ENCODE results near the gene NTRK3.

Gene NTRK3

GRCh38 chr15:88256279-88257230 is at the start of gene NTRK3:
Gene NTRK3 (minus strand): TSS chr15:88256739. CDS start chr15:88256153, 586 bp downstream.
- peak; percentile 80 for DNase-seq

DNA sequence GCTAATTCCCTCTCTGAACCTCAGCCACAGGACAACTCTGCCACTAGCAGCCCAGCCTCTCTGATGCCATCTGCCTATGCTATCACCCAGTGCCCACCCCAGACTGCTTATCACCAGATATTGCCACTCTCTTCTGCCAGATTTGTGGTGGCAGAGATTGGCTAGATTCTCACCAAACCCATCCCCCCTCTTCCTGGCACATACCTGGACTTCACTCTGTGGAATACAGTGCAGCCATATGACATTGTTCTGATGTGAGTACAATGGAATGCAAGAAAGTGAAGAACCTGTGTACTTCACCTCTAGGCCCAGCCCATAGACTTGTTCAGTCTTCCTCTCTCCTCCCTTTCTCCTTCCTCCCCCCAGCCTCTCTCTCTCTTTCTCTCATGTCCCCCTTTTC is 46.9 kb upstream of the NTRK3 start:
- no peak for DNase-seq

DNA sequence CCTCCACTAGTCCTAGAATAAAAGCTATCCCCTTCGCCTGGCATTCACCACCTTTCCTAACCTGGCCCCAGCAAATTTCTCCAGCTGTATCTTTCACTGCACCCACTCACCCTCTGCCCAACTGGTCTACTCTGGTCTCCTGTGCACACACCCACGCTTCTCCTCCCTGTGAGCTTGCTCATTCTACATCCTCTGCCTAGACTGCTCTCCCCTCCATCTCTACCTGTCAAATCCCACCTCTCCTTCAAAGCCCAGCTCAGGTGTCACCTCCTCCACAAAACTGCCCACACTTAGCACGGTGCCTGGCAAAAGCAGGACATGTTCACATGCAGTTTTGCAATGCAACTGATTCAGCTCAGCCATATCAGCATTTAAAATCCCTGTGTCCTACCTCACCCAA is 45.8 kb upstream of the NTRK3 start:
- DNase-seq: no peak

DNA sequence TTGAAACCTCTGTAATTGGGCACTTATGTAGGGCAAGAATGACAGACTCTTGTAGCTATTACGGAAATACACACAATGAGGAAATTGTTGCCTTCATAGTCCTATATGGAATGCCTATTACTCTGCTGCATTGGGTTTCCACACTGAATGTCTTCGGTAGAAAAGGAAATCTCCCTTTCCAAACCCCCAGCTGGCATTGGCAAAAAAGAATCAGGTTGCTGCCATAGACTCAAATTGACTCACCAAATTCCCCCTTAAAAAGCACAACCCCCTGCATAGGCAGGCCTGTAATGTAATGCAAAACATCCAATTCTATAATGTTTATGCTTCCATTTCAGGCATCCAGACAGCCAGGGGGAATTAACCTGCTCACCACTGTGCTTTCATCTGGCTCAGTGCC is 44.8 kb upstream of the NTRK3 start:
- DNase-seq: no peak

- DNase-seq: no peak
Observed at GRCh38 chr15:88300861-88301260, 44.3 kb upstream of the NTRK3 start.

DNA sequence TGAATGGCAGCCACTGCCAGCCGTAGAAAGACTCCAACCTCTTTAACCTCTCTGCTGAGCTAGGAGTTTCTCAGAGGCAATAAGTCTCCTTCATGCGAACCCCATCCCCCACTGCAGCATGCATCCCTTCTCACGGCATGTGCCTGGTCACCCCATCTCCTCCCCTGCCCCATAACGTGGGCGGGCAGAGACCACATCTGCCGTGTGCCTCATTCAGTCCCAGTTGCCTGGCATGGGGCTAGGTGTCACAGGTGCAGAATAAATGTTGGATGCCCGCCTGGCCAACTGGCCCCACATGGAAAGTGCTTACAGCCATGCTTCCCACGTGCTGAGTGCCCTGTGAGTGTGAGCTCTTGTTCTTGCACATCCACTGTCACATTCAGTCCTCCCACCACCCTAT is 43.5 kb upstream of the NTRK3 start:
- no peak for DNase-seq

GRCh38 chr15:88299497-88299896 is 43.0 kb upstream of the NTRK3 start:
- peak; percentile 67 for DNase-seq

DNA sequence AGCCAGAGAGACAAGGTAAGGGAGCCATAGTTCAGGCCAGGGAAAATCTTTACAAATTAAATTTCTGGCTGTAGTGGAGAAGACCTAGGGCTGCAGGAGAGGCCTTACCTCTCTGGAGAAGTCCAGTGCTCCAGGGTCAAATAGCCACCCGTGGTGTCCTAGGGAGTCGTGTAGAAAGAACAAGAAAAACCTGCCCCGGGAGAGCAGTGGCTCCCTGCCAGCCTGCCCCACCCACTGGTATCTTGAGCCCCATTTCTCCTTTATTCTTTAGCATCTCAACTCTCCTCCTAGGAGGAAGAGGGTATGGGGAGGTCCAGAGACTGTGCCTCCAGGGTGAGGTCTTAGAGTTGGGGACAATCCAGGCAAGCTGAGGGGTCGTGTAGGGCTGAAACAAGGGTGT is 32.1 kb upstream of the NTRK3 start:
- no peak for DNase-seq

DNA sequence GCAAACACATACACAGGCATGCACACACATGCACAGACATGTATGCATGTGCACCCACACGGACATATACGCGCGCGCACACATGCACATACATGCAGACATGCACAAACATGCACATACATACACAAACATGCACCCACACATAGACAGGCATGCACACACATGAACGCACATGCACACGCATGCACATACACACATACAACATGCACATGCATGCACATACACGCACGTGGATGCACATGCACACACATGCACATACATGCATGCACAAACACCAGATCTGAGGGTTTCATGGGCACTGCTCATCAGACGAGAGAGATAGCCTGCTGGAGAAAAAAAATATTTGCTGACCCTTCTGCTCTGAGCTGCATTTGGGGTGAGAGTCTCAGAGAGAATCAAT is 31.7 kb upstream of the NTRK3 start:
- no peak for DNase-seq

DNA sequence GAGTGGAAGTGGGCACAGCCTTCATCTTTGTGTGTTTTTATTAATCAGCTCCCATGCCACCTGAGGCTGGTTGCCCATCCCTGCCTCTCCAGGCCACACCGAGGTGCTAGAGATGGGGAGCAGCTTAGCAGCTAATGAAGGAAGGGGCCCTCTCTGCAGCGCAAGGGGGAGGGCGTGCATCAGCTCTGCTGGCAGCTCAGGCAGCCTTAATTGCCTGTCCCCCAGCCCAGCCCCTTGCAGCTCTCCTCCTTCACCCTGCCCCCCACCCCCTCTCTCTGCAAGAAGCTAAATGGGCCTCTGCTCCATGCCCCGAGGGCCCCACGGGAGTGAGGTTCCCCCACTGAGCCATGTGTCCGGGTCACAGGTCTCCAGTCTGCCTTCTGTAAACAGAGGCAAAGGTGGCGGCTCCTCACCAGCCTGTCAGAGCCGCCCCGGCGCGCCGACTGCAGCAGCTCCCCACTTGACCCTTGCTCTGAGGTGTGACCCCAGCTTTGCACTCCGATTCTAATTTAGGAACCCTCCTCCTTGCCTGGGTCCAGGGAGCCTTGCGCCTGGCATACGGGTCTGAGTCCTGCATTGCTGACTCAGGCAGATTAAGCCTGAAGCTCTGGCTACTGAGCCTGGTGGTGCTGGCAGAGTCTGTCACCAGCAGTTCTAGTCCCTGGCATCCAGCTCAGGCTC is 27.9 kb upstream of the NTRK3 start:
- DNase-seq: peak; percentile 56

DNA sequence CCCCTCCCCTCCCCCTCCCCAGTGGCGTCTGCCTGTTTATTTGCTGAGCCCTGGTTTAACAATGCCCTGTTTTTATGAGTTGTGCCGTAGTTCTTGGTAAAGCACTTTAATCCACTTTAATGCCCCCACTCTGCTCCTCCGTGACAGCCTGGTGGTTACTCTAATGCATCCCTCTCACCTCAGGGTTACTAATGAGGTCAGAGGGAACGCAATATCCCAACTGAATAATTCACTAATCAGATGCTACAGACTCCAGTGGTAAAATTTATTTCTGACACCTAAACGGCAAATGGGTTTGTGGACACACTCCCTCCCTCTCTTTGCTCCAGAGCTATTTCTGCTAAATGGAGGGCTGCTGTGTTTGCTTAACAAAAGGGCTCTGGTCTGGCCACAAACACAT is 26.1 kb upstream of the NTRK3 start:
- DNase-seq: no peak

GRCh38 chr15:88276821-88277410 is 20.4 kb upstream of the NTRK3 start:
- DNase-seq: no peak

DNA sequence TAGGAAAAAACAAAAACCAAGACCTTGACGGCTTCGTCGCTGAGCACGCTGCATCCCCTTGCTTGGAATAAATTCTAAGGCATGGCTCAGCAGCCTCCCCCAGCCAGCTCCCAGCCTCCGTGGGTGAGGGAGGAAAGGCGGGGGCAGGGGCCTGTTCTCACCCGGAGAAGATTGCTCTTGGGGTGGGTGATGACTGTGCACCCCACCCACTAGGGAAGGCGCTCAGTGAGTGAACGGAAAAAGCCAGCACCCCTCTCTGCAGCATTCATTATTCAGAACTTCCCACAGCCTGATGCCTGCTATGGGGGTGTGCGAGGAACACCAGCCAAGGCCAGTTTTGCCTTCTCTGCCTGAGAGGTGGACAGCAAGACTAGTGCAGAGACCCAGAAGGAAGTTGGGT is 19.3 kb upstream of the NTRK3 start:
- DNase-seq: no peak

GRCh38 chr15:88274553-88275460 is 18.3 kb upstream of the NTRK3 start:
- peak; percentile 87 for DNase-seq

DNA sequence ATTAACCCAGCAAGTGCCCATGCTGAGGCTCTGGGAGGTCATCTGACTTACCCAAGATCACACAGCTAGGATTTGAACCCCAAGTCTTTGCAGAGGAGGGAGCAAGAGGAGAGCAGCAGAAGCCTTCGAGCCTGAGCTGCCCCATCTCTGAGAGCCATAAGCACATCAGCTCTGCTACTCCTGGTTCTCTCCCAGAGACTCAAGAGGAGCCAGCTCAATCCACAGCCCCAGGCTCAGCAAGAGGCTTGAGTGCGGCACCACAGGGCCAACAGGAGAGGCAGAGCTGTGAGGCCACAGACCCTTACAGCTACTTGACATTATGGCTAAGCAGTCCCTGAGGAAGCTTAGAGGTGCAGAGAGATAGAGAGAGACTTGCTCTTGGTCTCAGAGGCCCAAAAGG is 15.9 kb upstream of the NTRK3 start:
- no peak for DNase-seq

DNA sequence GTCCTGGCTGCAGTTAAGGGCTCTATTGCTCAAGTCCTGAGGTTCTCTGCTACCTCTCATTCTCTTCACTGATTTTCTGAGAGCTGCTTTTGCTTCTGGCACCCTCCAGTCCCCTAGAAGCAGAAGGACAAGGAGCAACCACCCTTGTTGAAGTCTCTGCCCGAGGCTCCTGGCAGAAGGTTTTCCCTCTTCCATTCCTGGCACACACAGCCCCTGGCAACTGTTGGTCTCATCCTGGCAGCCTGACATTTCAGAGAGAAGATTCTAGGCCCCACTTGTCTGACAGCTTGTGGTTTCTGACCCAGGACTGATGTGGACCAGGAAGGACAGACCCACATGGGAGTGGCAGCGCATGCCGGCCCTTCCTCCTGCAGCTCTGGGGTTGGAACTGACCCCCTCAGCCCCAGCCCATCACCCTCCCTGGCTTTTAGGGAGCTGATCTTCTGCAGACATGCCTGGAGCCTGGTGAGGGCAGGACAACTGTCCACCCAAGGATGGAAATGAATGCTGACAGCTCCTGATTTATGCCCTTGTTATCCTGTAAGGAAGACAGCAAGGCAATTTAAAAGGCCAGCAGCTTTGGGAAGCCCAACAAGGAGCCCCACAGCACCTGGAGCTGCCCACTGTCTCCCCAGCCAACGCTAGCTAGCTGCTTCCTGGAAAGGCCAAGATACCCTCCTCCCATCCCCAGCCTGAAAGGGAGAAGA is 13.0 kb upstream of the NTRK3 start:
- DNase-seq: no peak

DNA sequence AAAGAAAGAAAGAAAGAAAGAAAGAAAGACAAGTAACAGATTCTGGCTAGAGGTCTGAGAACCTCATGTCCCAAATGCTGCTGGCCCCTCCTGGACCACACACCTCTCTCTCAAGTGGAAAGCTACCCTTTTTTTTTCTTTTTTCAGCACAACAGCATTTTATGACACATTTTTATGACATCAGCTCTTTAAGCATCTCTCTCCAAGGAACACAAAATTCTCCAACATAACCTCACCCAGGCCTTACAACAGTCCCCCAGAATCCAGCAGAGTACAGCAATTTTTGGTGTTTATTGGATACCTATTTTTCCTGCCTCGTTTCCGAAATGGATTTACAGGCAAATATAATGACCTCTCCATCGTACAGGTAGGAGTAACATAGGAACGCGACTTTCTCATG is 11.2 kb upstream of the NTRK3 start:
- DNase-seq: no peak

DNA sequence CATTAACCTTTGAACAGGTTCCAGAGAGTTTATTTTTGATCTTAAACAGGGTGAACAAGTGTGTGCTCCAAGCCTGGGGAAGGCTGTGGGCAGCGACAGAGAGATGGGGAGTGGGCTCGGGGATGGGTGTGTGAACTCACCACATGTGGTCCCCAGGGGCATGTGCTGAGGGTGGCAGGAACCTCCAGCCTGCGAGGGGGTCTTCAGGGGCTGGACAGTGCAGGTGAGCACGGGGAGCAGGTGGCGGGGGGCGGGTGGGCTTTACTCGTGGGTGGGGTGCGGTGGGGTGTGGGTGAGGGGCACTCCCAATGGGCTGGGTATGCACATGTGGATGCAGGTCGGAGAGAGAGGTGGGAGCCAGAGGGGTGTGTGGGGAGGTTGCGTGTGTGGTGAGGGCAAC is 9.6 kb upstream of the NTRK3 start:
- DNase-seq: no peak

- no peak for DNase-seq
Observed at GRCh38 chr15:88264622-88265021, 8.1 kb upstream of the NTRK3 start.

DNA sequence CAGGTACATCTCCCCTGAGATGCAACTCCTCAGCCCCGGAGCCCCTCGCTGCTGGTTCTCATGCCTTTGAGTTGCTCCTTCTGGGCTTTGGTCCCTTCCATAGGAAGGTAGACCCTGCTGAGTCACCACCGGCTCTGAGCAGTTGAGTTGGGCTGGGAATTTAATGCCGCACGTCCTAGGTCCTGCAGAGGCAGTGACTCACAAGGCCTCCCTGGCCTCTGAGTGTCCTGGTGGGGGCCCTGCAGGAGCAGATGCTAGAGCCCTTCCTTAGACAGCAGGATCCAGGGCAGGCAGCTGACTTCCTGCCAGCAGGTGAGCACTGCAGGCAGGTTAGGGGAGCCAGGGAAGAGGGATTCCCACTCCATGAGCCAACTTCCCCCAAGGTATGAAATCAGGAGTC is 5.5 kb upstream of the NTRK3 start:
- no peak for DNase-seq

DNA sequence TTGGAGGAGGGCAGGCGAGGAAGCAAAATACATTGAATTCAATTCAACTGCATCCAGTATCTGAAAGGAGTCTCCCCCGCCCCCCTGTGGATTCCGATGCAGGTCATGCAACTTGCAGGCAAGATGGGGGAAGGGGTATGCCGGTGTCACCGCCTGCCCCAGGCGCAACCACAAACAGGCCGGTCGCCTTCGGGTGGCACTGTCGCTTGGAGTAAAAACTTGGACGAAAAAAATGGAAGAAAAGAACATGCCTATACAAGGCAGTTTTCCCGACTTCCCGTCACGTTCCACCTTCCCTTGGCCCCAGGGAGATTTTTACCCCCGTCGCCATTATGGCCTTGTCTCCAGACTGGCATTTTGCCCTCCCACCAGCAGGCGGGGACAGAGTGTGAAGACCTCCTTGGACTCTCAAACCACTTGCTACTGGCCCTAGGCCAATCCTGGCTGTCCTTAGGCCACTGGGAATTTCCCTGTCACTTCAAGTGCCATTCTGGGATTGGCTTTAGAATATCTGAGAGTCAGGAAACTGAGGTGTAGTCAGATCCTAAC is 1.6 kb upstream of the NTRK3 start:
- peak; percentile 79 for DNase-seq

Measured in retina (tissue), 1 donor.